Subcutaneous abdominal adipose tissue (tissue), 5 donors: Measurements from ENCODE around the gene TENT5C.
A peak's percentile ranks its signal among the peaks of the same experiment; 100 is the strongest.

Experiments used
- H3K27ac ChIP-seq: one replicate; pipeline ENCODE4 v1.7.0; 2013; ENCODE audit warnings: low read depth, mild to moderate bottlenecking, inconsistent platforms, low read length, moderate library complexity
- H3K27me3 ChIP-seq, 5 donors: one replicate each; pipeline ENCODE4 v1.7.0; 2013; ENCODE audit warnings: low read length in 5 of 5, inconsistent platforms in 1 of 5; ENCODE audit not compliant: control insufficient read depth in 5 of 5, insufficient read depth in 4 of 5
- H3K36me3 ChIP-seq, 5 donors: one replicate each; pipeline ENCODE4 v1.7.0; 2013; ENCODE audit warnings: low read length in 5 of 5; ENCODE audit not compliant: control insufficient read depth in 5 of 5, insufficient read depth in 5 of 5
- H3K4me1 ChIP-seq, 5 donors: one replicate each; pipeline ENCODE4 v1.7.0; 2013; ENCODE audit warnings: low read length in 5 of 5, mild to moderate bottlenecking in 3 of 5, moderate library complexity in 1 of 5; ENCODE audit not compliant: control insufficient read depth in 5 of 5, insufficient read depth in 5 of 5
- H3K4me3 ChIP-seq, 5 donors: one replicate each; pipeline ENCODE4 v1.7.0; 2013; ENCODE audit warnings: low read length in 5 of 5, low read depth in 1 of 5
- H3K9ac ChIP-seq, 5 donors: one replicate each; pipeline ENCODE4 v1.7.0; 2013; ENCODE audit warnings: low read length in 5 of 5, mild to moderate bottlenecking in 4 of 5, moderate library complexity in 3 of 5
- H3K9me3 ChIP-seq, 5 donors: one replicate each; pipeline ENCODE4 v1.7.0; 2013; ENCODE audit warnings: low read length in 5 of 5; ENCODE audit not compliant: control insufficient read depth in 5 of 5
- donor health status: healthy.
- donor health status: healthy.
- donor health status: healthy.
- donor health status: healthy.
- donor health status: healthy.

The TENT5C gene

DNA sequence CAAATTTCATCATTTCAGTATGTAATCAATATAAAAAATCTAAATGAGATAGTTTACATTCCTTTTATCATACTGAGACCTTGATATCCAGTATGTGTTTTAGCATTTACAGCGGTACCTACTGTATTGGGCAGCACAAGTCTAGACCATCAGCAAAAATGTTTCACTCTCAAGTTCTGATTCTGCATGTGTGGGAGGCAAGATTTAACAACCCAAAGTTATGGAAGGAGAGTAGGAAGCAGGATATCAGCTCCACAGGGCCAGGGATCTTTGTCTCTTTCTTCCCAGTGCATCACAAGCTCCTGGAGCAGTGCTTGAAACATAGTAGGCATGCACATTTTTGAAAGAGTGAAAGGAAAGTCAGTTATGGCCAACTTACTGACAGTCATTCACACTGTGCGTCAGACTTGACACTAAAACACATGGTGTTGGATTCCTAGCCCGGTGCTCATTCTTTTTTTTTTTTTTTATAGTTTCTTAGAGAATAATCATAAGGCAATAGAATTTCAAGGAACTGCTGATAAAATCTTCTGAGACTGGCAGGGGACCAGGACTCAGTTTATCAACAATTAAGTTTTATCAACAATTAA, 6.1 kb downstream of the TENT5C start:
- H3K27me3 ChIP-seq, result no peaks in the 10 kb centered on the region
- no peaks in the 10 kb centered on the region for H3K36me3 ChIP-seq
- no peak overlapping the region for H3K9ac ChIP-seq
- H3K27ac ChIP-seq, result no peak overlapping the region
- H3K4me1 ChIP-seq, result peaks cover 0 to 15% (median 12%) of the 10 kb centered on the region in 5 donors
- H3K9me3 ChIP-seq, result no peaks in the 10 kb centered on the region
- H3K4me3 ChIP-seq, result no peak overlapping the region

GRCh38 chr1:117612517-117613248, 6.8 kb downstream of the TENT5C start:
- peak overlapping the region in 1 of 5 donors; percentile 12 for H3K9ac ChIP-seq
- H3K27ac ChIP-seq, result no peak overlapping the region
- no peaks in the 10 kb centered on the region for H3K36me3 ChIP-seq
- H3K4me1 ChIP-seq, result peaks cover 0 to 10% (median 7%) of the 10 kb centered on the region in 5 donors
- H3K9me3 ChIP-seq, result no peaks in the 10 kb centered on the region
- no peak overlapping the region for H3K4me3 ChIP-seq
- no peaks in the 10 kb centered on the region for H3K27me3 ChIP-seq

DNA sequence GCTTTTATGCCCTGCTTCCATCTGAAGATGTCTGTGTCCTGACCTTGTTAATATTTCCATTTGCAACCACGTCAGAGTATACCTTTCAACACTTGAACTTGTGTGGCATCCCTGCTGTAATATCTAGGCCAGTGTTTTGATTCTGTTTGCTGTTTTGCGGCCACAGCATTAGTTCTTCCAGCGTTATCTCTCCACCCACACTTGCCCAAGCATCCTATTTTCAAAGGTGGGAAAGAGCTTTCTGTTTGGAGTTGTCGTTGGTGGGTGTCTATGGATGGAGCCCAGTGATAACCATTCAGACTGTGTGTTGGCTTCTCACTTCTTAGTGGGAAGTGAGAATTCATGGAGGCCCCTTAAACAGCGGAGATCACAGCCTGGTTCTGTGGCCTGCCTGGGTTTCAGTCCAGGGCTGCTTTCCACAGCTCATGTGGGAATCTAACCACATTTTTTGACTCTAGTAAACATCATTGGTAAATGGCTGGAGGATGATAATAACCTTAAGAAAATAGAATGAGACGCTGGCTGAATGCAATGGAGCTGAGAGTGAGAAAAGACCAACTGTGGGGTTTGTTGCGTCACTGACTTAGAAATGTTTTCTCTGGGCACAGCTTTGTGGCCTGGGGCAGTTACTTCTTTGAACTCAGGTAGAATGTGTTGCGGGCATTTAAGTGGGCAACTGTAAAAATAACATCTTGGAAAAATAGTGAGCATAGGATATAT, 7.6 kb downstream of the TENT5C start:
- Histone ChIP-seq H3K9me3 (no peaks in the 10 kb centered on the region), H3K27ac (no peak overlapping the region), H3K9ac (no peak overlapping the region), H3K4me3 (no peak overlapping the region), H3K27me3 (no peaks in the 10 kb centered on the region), H3K4me1 (peaks cover 0 to 10% (median 7%) of the 10 kb centered on the region in 5 donors), H3K36me3 (no peaks in the 10 kb centered on the region)

DNA sequence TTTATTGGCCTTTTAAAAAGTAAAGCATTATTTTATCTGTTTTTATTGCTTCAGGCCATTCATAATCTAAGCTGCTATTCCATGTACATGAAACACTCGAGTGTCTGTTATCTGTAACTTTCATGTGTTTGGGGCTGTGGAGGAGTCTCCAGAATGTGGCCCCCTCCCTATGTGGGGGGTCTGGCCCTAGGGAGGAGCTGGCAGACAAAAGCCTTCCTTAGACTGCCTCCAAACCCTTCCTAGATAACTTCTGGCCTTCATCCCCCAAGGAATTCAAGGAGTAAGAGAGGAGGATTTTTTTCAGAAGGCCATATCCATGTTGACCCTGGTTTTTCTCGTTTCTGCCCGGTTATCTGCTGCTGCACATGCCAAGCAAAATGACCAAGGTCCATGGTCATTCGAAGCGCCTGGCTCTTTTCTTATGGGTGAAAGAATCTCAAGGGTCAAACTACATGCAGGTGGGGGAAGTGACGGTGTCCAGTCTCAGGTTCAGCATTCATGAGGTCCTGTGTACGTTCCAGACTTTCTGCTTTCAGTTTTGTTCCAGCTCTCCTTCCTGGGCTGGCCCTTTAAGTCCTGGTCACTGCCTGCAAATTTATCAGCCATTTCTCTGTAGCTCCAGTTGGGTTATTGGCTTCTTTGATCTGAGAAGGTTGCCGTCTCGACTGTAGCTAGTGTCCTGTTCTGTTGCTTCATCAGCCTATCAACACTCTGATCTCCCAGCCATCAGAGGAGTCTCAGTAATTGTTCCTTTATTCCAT, 8.3 kb downstream of the TENT5C start:
- Histone ChIP-seq H3K27ac (no peak overlapping the region), H3K9me3 (no peaks in the 10 kb centered on the region), H3K4me1 (peaks cover 0 to 10% (median 7%) of the 10 kb centered on the region in 5 donors), H3K27me3 (no peaks in the 10 kb centered on the region), H3K4me3 (no peak overlapping the region), H3K36me3 (no peaks in the 10 kb centered on the region), H3K9ac (no peak overlapping the region)

GRCh38 chr1:117615474-117615873, 9.6 kb downstream of the TENT5C start:
- Histone ChIP-seq H3K4me3 (no peak overlapping the region), H3K9ac (no peak overlapping the region), H3K27ac (no peak overlapping the region), H3K4me1 (peaks cover 0 to 5% (median 0%) of the 10 kb centered on the region in 5 donors), H3K36me3 (no peaks in the 10 kb centered on the region), H3K9me3 (no peaks in the 10 kb centered on the region), H3K27me3 (no peaks in the 10 kb centered on the region)

DNA sequence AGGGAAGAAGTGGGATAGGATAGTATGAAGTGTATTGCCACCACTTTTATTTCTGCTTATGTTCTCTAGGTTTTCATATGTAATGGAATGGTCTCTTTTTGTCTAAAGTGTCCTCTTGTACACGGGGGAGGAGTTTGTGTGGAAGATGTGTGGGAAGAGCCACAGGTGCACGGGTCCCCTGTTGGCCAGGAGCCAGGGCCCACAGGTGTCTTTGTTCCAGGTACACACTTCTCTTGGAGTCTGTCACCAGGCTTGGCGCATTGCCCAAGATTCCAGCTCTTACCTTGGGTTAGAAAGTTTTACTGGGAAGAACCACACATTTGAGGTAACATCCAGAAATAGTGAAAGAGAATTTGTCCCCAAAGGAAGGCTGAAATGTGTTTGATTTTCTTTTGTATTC, 10.5 kb downstream of the TENT5C start:
- Histone ChIP-seq H3K4me3 (no peak overlapping the region), H3K9ac (no peak overlapping the region), H3K4me1 (peaks cover 0 to 5% (median 0%) of the 10 kb centered on the region in 5 donors), H3K9me3 (no peaks in the 10 kb centered on the region), H3K36me3 (no peaks in the 10 kb centered on the region), H3K27me3 (no peaks in the 10 kb centered on the region), H3K27ac (no peak overlapping the region)

GRCh38 chr1:117616967-117617366, 11.1 kb downstream of the TENT5C start:
- Histone ChIP-seq H3K27ac (no peak overlapping the region), H3K27me3 (no peaks in the 10 kb centered on the region), H3K4me3 (no peak overlapping the region), H3K36me3 (no peaks in the 10 kb centered on the region), H3K9me3 (no peaks in the 10 kb centered on the region), H3K4me1 (peaks cover 0 to 5% (median 0%) of the 10 kb centered on the region in 5 donors), H3K9ac (no peak overlapping the region)

DNA sequence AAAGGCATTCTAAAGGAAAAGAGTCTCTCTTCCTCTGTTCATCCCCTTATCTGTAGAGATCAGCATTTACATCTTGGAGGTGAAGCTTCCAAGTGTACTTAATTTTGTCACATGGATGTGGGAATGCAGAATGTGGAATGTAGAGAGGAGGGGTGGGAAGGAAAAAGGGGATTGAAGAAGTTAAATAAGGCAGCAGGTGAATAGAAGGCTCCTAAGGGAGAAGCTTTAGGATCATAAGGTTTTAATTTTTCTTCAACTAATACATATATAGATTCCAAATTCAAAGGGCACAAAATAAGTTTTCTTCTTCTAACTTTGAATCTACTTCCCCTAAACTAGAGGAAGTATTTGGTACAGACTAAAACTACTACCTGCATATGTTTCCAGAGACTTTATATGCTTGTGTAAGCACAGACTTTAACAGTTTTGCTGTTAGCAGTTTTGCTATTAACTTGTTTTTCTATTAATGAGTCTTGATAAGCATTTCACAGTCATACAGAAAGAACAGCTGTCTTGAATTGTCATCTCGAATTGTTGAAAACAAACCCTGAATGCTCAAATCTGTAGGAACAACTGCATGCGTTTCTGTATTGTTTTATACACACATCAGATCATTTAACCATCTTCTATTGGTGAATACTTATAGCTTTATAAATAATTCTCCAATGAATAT, 12.7 kb downstream of the TENT5C start:
- H3K9ac ChIP-seq, result no peak overlapping the region
- H3K4me3 ChIP-seq, result no peak overlapping the region
- H3K9me3 ChIP-seq, result no peaks in the 10 kb centered on the region
- H3K27ac ChIP-seq, result no peak overlapping the region
- no peaks in the 10 kb centered on the region for H3K27me3 ChIP-seq
- peaks cover 0 to 8% (median 3%) of the 10 kb centered on the region in 5 donors for H3K36me3 ChIP-seq
- H3K4me1 ChIP-seq, result no peaks in the 10 kb centered on the region

GRCh38 chr1:117620440-117620839, 14.6 kb downstream of the TENT5C start:
- Histone ChIP-seq H3K9ac (no peak overlapping the region), H3K27ac (no peak overlapping the region), H3K4me1 (no peaks in the 10 kb centered on the region), H3K4me3 (no peak overlapping the region), H3K27me3 (no peaks in the 10 kb centered on the region), H3K9me3 (no peaks in the 10 kb centered on the region), H3K36me3 (peaks cover 0 to 11% (median 3%) of the 10 kb centered on the region in 5 donors)
